NCI-H82 treated with DMSO at 0.1 percent for 48 hours (cell line): ENCODE results near the gene BUB1.
"Not testable (repeated sequence)": the region's sequence is repeated elsewhere in the genome, so short reads cannot be mapped to it uniquely, and the experiment has no call there.

ENCODE experiments used
- DNase-seq: peaks from one replicate; lab custom pipeline; 2025; ENCODE audit not compliant: unreplicated experiment; lab: John Stamatoyannopoulos, UW

BUB1 gene

GRCh38 chr2:110659248-110659647, 18.6 kb downstream of the BUB1 start:
- DNase-seq = no peak

- no peak for DNase-seq
Observed at GRCh38 chr2:110657724-110658305, 20.0 kb downstream of the BUB1 start.

GRCh38 chr2:110655701-110656100, 22.2 kb downstream of the BUB1 start:
- no peak for DNase-seq

- DNase-seq = no peak
Observed at GRCh38 chr2:110653861-110654260, 24.0 kb downstream of the BUB1 start.

- DNase-seq = no peak
Observed at GRCh38 chr2:110650346-110650745, 27.5 kb downstream of the BUB1 start.

- DNase-seq = no peak
Observed at GRCh38 chr2:110647777-110648176, 30.1 kb downstream of the BUB1 start.

- no peak for DNase-seq
Observed at GRCh38 chr2:110645616-110646015, 32.2 kb downstream of the BUB1 start.

GRCh38 chr2:110644357-110644756, 33.5 kb downstream of the BUB1 start:
- DNase-seq = no peak

GRCh38 chr2:110642360-110642759, 35.5 kb downstream of the BUB1 start:
- DNase-seq = no peak

GRCh38 chr2:110639972-110640371, 37.9 kb downstream of the BUB1 start:
- no peak for DNase-seq

- no peak for DNase-seq
Observed at GRCh38 chr2:110638952-110639695, 38.7 kb downstream of the BUB1 start.

- DNase-seq = no peak
Observed at GRCh38 chr2:110638004-110638403, 39.9 kb downstream of the BUB1 start.

GRCh38 chr2:110637093-110637492, 40.8 kb downstream of the BUB1 start:
- no peak for DNase-seq

- DNase-seq = not testable (repeated sequence)
Observed at GRCh38 chr2:110635949-110636628, 41.8 kb downstream of the BUB1 start.

- DNase-seq = not testable (repeated sequence)
Observed at GRCh38 chr2:110627348-110627747, 50.5 kb downstream of the BUB1 start.

- DNase-seq = not testable (repeated sequence)
Observed at GRCh38 chr2:110619326-110619939, 58.4 kb downstream of the BUB1 start.

GRCh38 chr2:110613927-110614326, 63.9 kb downstream of the BUB1 start:
- DNase-seq = not testable (repeated sequence)

- DNase-seq = not testable (repeated sequence)
Observed at GRCh38 chr2:110610613-110611250, 67.1 kb downstream of the BUB1 start.

GRCh38 chr2:110609843-110610612, 67.8 kb downstream of the BUB1 start:
- DNase-seq = not testable (repeated sequence)

- DNase-seq = not testable (repeated sequence)
Observed at GRCh38 chr2:110608788-110609502, 68.9 kb downstream of the BUB1 start.
